HCT116 (cell line): ENCODE results near the gene PLBD2. TPM values are rescaled to one million over a fixed set of nuclear protein-coding genes. Genes with fewer than 3 reads are reported as not detected.

Source experiments
- ATAC-seq: fragments of 200-7000 bp; cut with Tn5 transposase; 2 replicates; pipeline ENCODE4 v1.9.1; 2020; ENCODE audit warnings: mild to moderate bottlenecking, moderate library complexity
- BruUV-seq: library from RNA; stranded (reverse); fragments of 400-500 nt; replicated peaks from 2 replicates; lab custom pipeline; 2021; lab: Mats Ljungman, UMichigan
- CTCF ChIA-PET: fragments of 300-600 bp; sonication (Branson Sonifier 250); formaldehyde crosslinking; loops from one replicate; lab custom pipeline; 2021; ENCODE audit warnings: antibody characterized with exemption; lab: Charles Lee
- POLR2A ChIA-PET: fragments of 300-600, 350-600 bp; sonication (Branson Sonifier 250); formaldehyde crosslinking; loops from one replicate; lab custom pipeline; 2021; ENCODE audit warnings: antibody characterized with exemption; lab: Charles Lee
- RAD21 ChIA-PET, 2 experiments: fragments of 300-600 bp; sonication (Branson Sonifier 250); formaldehyde crosslinking; loops; one replicate each; lab custom pipeline; 2023; ENCODE audit warnings: low total read pairs in 2 of 2; ENCODE audit not compliant: uncharacterized antibody in 2 of 2, unreplicated experiment in 2 of 2, low non-redundant PET in 1 of 2; lab: Charles Lee
- DNase-seq: peaks from one replicate; pipeline ENCODE4 v3.0.0-alpha.2; 2010; ENCODE audit warnings: low read depth, low spot score
- H2AFZ ChIP-seq: fragments of 200-600 bp; shearing (Covaris generic), sonication (generic); 2 replicates; pipeline ENCODE4 v1.6.1; 2017; ENCODE audit warnings: low read depth, mixed run types, mixed read lengths, antibody characterized with exemption, low read length; ENCODE audit not compliant: poor library complexity, severe bottlenecking
- H3K27ac ChIP-seq: 2 replicates; pipeline ENCODE4 v1.5.1; 2012; ENCODE audit warnings: low read depth, low read length
- H3K27me3 ChIP-seq: fragments of 200-600 bp; sonication (generic); 2 replicates; pipeline ENCODE4 v1.6.1; 2016; ENCODE audit warnings: mixed run types, low read length, mixed read lengths; ENCODE audit not compliant: insufficient read depth
- H3K36me3 ChIP-seq, 2 experiments: fragments of 200-500 bp in 1 of 2; fragments of 200-600 bp in 1 of 2; sonication (Bioruptor generic) in 1 of 2; sonication (generic) in 1 of 2; 2 replicates each; pipeline versions ENCODE4 v1.5.1 to v1.6.1; 2014 to 2016; ENCODE audit warnings: low read length in 2 of 2, inconsistent platforms in 1 of 2, mixed read lengths in 1 of 2, mixed run types in 1 of 2; ENCODE audit not compliant: insufficient read depth in 2 of 2, control insufficient read depth in 1 of 2
- H3K4me1 ChIP-seq, 2 experiments: fragments of 200-600 bp in 1 of 2; sonication (generic) in 1 of 2; 2 replicates each; pipeline versions ENCODE4 v1.5.1 to v1.6.1; 2012 to 2017; ENCODE audit warnings: low read length in 2 of 2, inconsistent platforms in 1 of 2, mild to moderate bottlenecking in 1 of 2, mixed read lengths in 1 of 2, mixed run types in 1 of 2, moderate library complexity in 1 of 2; ENCODE audit not compliant: insufficient read depth in 2 of 2, control insufficient read depth in 1 of 2
- H3K4me2 ChIP-seq: fragments of 200-600 bp; sonication (generic); 2 replicates; pipeline ENCODE4 v1.6.1; 2017; ENCODE audit warnings: mixed run types, low read length, mixed read lengths
- H3K4me3 ChIP-seq, 2 experiments: fragments of 200-600 bp in 1 of 2; sonication (generic) in 1 of 2; replicated peaks in 1 of 2; 2 replicates each; pipeline ENCODE4 v1.5.1; 2011 to 2016; ENCODE audit warnings: low read length in 2 of 2, control low read depth in 1 of 2, low read depth in 1 of 2, mild to moderate bottlenecking in 1 of 2, mixed read lengths in 1 of 2, mixed run types in 1 of 2
- H3K79me2 ChIP-seq: fragments of 200-600 bp; sonication (generic); 2 replicates; pipeline ENCODE4 v1.6.1; 2017; ENCODE audit warnings: mild to moderate bottlenecking, mixed run types, low read length, moderate library complexity, mixed read lengths; ENCODE audit not compliant: insufficient read depth
- H3K9ac ChIP-seq: fragments of 200-600 bp; sonication (generic); 2 replicates; pipeline ENCODE4 v1.6.1; 2016; ENCODE audit warnings: low read length, mixed read lengths
- H3K9me2 ChIP-seq: fragments of 200-600 bp; sonication (generic), shearing (Covaris generic); 2 replicates; pipeline ENCODE4 v1.6.1; 2017; ENCODE audit warnings: mixed run types, mild to moderate bottlenecking, moderate library complexity; ENCODE audit not compliant: insufficient read depth
- H3K9me3 ChIP-seq, 2 experiments: fragments of 200-500 bp in 1 of 2; fragments of 200-600 bp in 1 of 2; sonication (Bioruptor generic) in 1 of 2; sonication (generic) in 1 of 2; 2 replicates each; pipeline ENCODE4 v1.6.1; 2014 to 2017; ENCODE audit warnings: low read length in 2 of 2, mixed read lengths in 2 of 2, inconsistent platforms in 1 of 2, low read depth in 1 of 2, mild to moderate bottlenecking in 1 of 2, mixed run types in 1 of 2, moderate library complexity in 1 of 2; ENCODE audit not compliant: control insufficient read depth in 1 of 2, insufficient read depth in 1 of 2
- H4K20me1 ChIP-seq: fragments of 200-600 bp; sonication (generic), shearing (Covaris generic); 2 replicates; pipeline ENCODE4 v1.6.1; 2017; ENCODE audit warnings: mixed run types, mild to moderate bottlenecking, moderate library complexity; ENCODE audit not compliant: insufficient read depth
- ATF3 ChIP-seq: IDR thresholded peaks from 2 replicates; pipeline ENCODE4 v1.6.1; 2012
- CBX3 ChIP-seq: IDR thresholded peaks from 2 replicates; pipeline ENCODE4 v1.6.1; 2012; ENCODE audit warnings: low read depth
- CEBPB ChIP-seq: IDR thresholded peaks from 2 replicates; pipeline ENCODE4 v1.6.1; 2012; ENCODE audit warnings: low read depth
- EGR1 ChIP-seq: IDR thresholded peaks from 2 replicates; pipeline ENCODE4 v1.6.1; 2012; ENCODE audit warnings: low read depth
- ELF1 ChIP-seq: IDR thresholded peaks from 2 replicates; pipeline ENCODE4 v1.6.1; 2012; ENCODE audit warnings: low read depth, borderline replicate concordance
- EZH2 ChIP-seq: fragments of 200-600 bp; sonication (generic); IDR thresholded peaks from 2 replicates; pipeline ENCODE4 v1.6.1; 2017; ENCODE audit warnings: antibody characterized with exemption, mixed run types
- EZH2phosphoT487 ChIP-seq: fragments of 200-600 bp; IDR thresholded peaks from 2 replicates; pipeline ENCODE4 v1.6.1; 2018; ENCODE audit warnings: antibody characterized with exemption, borderline replicate concordance
- FOSL1 ChIP-seq: IDR thresholded peaks from 2 replicates; pipeline ENCODE4 v1.6.1; 2012; ENCODE audit warnings: low read depth
- JUND ChIP-seq: IDR thresholded peaks from 2 replicates; pipeline ENCODE4 v1.6.1; 2012
- MAX ChIP-seq: IDR thresholded peaks from 2 replicates; pipeline ENCODE4 v1.6.1; 2012
- POLR2A ChIP-seq: IDR thresholded peaks from 2 replicates; pipeline ENCODE4 v1.7.0; 2011; ENCODE audit warnings: borderline replicate concordance; ENCODE audit not compliant: insufficient read depth, insufficient read length; ENCODE audit errors: extremely low read depth
- RAD21 ChIP-seq: IDR thresholded peaks from 2 replicates; pipeline ENCODE4 v1.6.1; 2012; ENCODE audit warnings: low read depth, mild to moderate bottlenecking
- REST ChIP-seq: IDR thresholded peaks from 2 replicates; pipeline ENCODE4 v1.6.1; 2012; ENCODE audit warnings: low read depth
- SIN3A ChIP-seq: IDR thresholded peaks from 2 replicates; pipeline ENCODE4 v1.6.1; 2012; ENCODE audit warnings: low read depth
- SP1 ChIP-seq: IDR thresholded peaks from 2 replicates; pipeline ENCODE4 v1.6.1; 2012; ENCODE audit warnings: low read depth
- SRF ChIP-seq: IDR thresholded peaks from 2 replicates; pipeline ENCODE4 v1.6.1; 2012; ENCODE audit warnings: low read depth
- TCF7L2 ChIP-seq: IDR thresholded peaks from 2 replicates; pipeline ENCODE4 v1.7.0; 2011; ENCODE audit warnings: borderline replicate concordance, inconsistent platforms; ENCODE audit not compliant: insufficient read depth, insufficient read length; ENCODE audit errors: extremely low read depth
- YY1 ChIP-seq: IDR thresholded peaks from 2 replicates; pipeline ENCODE4 v1.6.1; 2011; ENCODE audit warnings: low read length, low read depth, moderate library complexity, mild to moderate bottlenecking; ENCODE audit not compliant: insufficient replicate concordance; ENCODE audit errors: extremely low read depth
- ZBTB33 ChIP-seq: IDR thresholded peaks from 2 replicates; pipeline ENCODE4 v1.6.1; 2011; ENCODE audit warnings: mild to moderate bottlenecking, low read length, moderate library complexity; ENCODE audit not compliant: insufficient replicate concordance; ENCODE audit errors: extremely low read depth
- ZFX ChIP-seq: fragments of 450-650 bp; IDR thresholded peaks from 2 replicates; pipeline ENCODE4 v1.6.1; 2017
- intact Hi-C: fragments of 100-400 bp; cut with micrococcal nuclease; formaldehyde crosslinking; loops from 2 replicates; pipeline ENCODE4 v1.10.0; 2022
- total RNA-seq: library from RNA; stranded (reverse); gene quantifications from one replicate; pipeline ENCODE4 v1.2.1, GENCODE V29; 2021; ENCODE audit not compliant: unreplicated experiment

Gene PLBD2
- total RNA-seq, 1 experiment from 2014 or later = 45.0 TPM

GRCh38 chr12:113381220-113381619, 22.8 kb downstream of the PLBD2 start:
- POLR2A ChIA-PET = no interaction called here
- Histone ChIP-seq H3K27me3 (no peaks in the 10 kb centered on the region), H3K9ac (no peak overlapping the region), H3K4me3 (no peak overlapping the region), H3K4me2 (no peak overlapping the region), H3K9me3 (no peaks in the 10 kb centered on the region), H2AFZ (no peak overlapping the region), H3K9me2 (no peaks in the 10 kb centered on the region), H3K36me3 (peaks cover 5 to 10% of the 10 kb centered on the region in 2 experiments; a peak in 3 of 4 replicates), H3K4me1 (no peaks in the 10 kb centered on the region), H3K27ac (no peak overlapping the region), H3K79me2 (no peaks in the 10 kb centered on the region), H4K20me1 (no peaks in the 10 kb centered on the region)
- intact Hi-C loops = no loop called here
- ATAC-seq (no peak), DNase-seq (no peak)
- RAD21 ChIA-PET = no interaction called here
- no peak for TF ChIP-seq SIN3A
- no peak for TF ChIP-seq RAD21
- no peak for TF ChIP-seq MAX
- no peak for TF ChIP-seq SP1
- no peak for TF ChIP-seq TCF7L2
- TF ChIP-seq JUND = no peak
- no peak for TF ChIP-seq SRF
- TF ChIP-seq REST = no peak
- TF ChIP-seq CBX3 = no peak
- no peak for TF ChIP-seq EGR1
- TF ChIP-seq EZH2 = no peak
- TF ChIP-seq FOSL1 = no peak
- TF ChIP-seq CEBPB = no peak
- TF ChIP-seq POLR2A = no peak
- TF ChIP-seq ZFX = no peak
- no peak for TF ChIP-seq EZH2phosphoT487
- no peak for TF ChIP-seq ZBTB33
- no peak for TF ChIP-seq YY1
- no peak for TF ChIP-seq ELF1
- no peak for TF ChIP-seq ATF3
- CTCF ChIA-PET = no interaction called here
- no TSS peak for BruUV-seq
